Fibroblast of mammary gland (primary cell): ENCODE data around the gene FAM149B1.

ENCODE experiments used
- DNase-seq: peaks from one replicate; pipeline ENCODE4 v3.0.0-alpha.2; 2010; ENCODE audit warnings: low read depth
- H3K4me3 ChIP-seq: 2 replicates; pipeline ENCODE4 v1.5.1; 2011; ENCODE audit warnings: low read depth, mild to moderate bottlenecking, low read length, moderate library complexity; ENCODE audit not compliant: control insufficient read depth
- TF ChIP-seq, protein P1 (sequence below): conservative IDR thresholded peaks from 2 replicates; pipeline ENCODE4 v1.5.1; 2011; ENCODE audit warnings: low read depth, low read length, inconsistent platforms; ENCODE audit not compliant: control insufficient read depth, insufficient read depth

FAM149B1 gene

DNA sequence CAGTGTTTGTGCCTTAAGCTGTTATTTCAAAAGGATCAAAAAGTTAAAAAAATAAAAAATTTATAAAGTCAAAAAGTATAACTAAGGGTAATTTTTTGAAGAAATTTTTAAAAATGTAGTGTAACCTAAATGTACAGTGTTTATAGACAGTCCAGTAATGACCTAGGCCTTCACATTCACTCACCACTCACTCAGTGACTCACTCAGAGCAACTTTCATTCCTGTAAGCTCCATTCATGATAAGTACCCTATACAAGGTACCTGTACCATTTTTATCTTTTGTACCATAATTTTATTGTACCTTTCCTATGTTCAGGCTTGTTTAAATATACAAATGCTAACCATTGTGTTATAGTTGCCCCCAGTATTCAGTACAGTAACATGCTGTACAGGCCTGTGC is 57.6 kb downstream of the FAM149B1 start:
- peak; percentile 25 for DNase-seq
- H3K4me3 ChIP-seq: no peak overlapping the region
- TF ChIP-seq, protein P1, sequence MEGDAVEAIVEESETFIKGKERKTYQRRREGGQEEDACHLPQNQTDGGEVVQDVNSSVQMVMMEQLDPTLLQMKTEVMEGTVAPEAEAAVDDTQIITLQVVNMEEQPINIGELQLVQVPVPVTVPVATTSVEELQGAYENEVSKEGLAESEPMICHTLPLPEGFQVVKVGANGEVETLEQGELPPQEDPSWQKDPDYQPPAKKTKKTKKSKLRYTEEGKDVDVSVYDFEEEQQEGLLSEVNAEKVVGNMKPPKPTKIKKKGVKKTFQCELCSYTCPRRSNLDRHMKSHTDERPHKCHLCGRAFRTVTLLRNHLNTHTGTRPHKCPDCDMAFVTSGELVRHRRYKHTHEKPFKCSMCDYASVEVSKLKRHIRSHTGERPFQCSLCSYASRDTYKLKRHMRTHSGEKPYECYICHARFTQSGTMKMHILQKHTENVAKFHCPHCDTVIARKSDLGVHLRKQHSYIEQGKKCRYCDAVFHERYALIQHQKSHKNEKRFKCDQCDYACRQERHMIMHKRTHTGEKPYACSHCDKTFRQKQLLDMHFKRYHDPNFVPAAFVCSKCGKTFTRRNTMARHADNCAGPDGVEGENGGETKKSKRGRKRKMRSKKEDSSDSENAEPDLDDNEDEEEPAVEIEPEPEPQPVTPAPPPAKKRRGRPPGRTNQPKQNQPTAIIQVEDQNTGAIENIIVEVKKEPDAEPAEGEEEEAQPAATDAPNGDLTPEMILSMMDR: no peak

DNA sequence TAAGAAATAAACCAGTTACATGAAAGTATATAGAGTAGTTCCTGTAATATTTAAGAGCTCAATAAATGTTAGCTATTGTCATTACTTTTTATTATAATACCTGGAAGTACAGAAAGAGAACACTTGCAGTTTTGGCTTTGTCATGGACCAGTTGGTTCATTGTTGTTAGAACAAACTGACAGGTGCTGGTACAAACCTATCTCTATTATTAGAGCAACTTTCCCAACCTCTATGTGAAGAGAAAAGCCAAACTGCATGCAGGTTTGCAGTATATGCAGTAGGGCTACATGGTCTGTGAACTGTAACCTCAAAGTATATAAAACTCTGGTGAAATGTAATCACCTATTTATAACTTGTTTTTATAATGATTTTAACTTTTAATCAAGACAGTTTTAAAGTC is 58.7 kb downstream of the FAM149B1 start:
- DNase-seq: no peak
- H3K4me3 ChIP-seq: no peak overlapping the region
- TF ChIP-seq, protein P1: no peak

DNA sequence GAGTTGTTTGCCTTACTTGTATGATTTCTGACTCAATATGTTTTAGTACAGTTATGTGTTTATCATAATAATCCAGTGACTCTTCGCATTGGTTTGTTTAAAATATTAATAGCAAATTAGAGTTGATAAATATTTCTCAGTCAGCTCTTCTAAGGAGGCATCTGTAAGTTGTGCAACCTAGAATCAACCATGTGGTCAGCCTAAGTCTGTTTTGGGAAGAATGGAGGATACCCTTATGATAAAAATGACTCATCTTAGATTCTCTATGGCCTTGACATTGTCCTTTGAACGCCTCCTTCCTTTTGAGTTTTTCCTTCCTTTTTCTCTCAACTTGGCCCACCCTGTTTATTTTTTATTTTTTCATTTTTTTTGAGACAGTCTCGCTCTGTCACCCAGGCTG is 60.3 kb downstream of the FAM149B1 start:
- no peak overlapping the region for H3K4me3 ChIP-seq
- TF ChIP-seq, protein P1: no peak
- DNase-seq: peak; percentile 51

DNA sequence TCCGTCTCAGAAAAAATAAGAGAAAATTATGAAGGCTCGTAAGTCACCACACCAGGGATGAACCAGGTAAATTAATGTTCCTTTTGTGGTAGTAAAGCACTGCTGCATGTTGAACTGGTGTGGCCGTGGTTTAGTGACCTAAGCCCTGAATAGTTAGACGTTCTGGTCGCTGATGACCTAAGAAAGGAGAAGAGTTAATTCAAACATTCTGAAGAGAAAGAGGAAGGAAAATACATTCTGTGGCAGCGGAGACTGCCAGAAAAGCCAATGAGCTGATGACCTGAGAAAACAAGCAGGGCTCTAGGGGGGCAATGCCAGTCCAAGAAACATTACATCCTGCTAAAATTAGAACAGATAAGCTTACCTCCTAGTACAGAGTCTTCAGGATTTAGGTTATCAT is 61.6 kb downstream of the FAM149B1 start:
- DNase-seq: no peak
- TF ChIP-seq, protein P1: no peak
- H3K4me3 ChIP-seq: no peak overlapping the region

DNA sequence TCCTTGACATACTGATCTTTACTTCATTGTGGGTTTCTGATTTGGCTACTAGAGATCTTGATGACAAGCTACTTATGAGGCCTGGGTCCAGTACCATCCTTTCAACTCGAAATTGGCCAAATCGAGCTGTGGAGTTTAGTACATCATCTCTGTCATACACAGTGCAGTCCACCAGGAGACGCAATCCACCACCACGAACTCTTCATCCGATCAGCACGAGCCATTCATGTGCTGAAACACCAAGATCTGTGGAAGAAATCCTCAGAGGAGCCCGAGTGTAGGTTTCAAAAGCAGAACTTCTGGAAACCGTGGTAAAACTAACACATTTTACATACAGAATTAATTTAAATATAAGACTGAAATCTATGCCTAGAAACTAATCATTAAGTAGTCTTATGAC is 65.0 kb downstream of the FAM149B1 start:
- no peak overlapping the region for H3K4me3 ChIP-seq
- TF ChIP-seq, protein P1: peak; percentile 20
- DNase-seq: peak; percentile 18

DNA sequence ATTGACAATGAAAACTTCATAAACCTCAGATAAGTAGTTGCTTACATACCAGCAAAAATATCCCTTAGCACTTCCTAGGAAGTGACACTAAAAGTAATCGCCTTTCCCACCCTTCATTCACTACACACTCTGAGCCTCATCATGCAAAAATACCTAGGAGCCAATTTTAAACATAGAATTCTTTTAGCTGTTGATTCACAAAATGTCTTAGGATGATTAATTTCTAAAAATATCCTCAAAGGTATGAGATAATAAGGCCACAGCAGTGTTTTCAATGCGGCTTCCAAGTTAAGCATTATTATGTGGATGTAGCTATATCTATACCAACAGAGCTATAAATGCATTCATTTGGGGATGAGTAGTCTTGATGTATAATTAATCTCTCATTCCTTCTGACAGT is 66.0 kb downstream of the FAM149B1 start:
- DNase-seq: no peak
- no peak overlapping the region for H3K4me3 ChIP-seq
- TF ChIP-seq, protein P1: no peak

DNA sequence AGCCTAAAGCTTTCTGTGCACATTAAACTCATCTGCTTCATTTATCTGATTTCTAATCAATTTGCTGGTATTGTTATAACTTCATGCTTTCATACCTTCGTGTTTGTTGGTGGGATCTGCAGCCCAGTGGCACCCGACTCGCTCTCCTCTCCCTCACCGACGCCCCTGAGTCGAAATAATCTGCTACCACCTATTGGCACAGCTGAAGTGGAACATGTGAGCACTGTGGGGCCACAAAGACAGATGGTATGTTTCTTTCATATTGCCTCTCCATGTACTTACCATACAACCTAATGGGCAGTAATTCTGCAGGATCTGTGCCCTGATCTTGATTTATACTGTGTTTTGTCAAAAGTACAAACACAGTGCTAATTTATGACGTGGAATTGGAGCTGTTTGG is 66.8 kb downstream of the FAM149B1 start:
- no peak for DNase-seq
- TF ChIP-seq, protein P1: no peak
- no peak overlapping the region for H3K4me3 ChIP-seq
